NCI-H2196 treated with DMSO at 0.1 percent for 48 hours (cell line): ENCODE measurements around the gene DLGAP4.
"Not testable (repeated sequence)": the region's sequence is repeated elsewhere in the genome, so short reads cannot be mapped to it uniquely, and the experiment has no call there.

Source experiments
- DNase-seq: peaks from one replicate; lab custom pipeline; 2025; ENCODE audit not compliant: unreplicated experiment; lab: John Stamatoyannopoulos, UW

DLGAP4 gene

GRCh38 chr20:36493801-36494114, 187.6 kb downstream of the DLGAP4 start:
- DNase-seq, result peak; percentile 53

GRCh38 chr20:36496707-36497669, 190.8 kb downstream of the DLGAP4 start:
- DNase-seq, result no peak

- DNase-seq, result no peak
These were observed 191.7 kb downstream of the DLGAP4 start for GRCh38 chr20:36497856-36498255.

- no peak for DNase-seq
These were observed 192.4 kb downstream of the DLGAP4 start for GRCh38 chr20:36498386-36499179.

- DNase-seq, result no peak
These were observed 193.1 kb downstream of the DLGAP4 start for GRCh38 chr20:36499211-36499610.

- DNase-seq, result no peak
These were observed 193.8 kb downstream of the DLGAP4 start for GRCh38 chr20:36499723-36500501.

- no peak for DNase-seq
These were observed 195.3 kb downstream of the DLGAP4 start for GRCh38 chr20:36501367-36502006.

GRCh38 chr20:36504295-36504694, 198.2 kb downstream of the DLGAP4 start:
- DNase-seq, result no peak

GRCh38 chr20:36506253-36506652, 200.1 kb downstream of the DLGAP4 start:
- no peak for DNase-seq

- no peak for DNase-seq
These were observed 201.6 kb downstream of the DLGAP4 start for GRCh38 chr20:36507746-36508145.

- no peak for DNase-seq
These were observed 213.0 kb downstream of the DLGAP4 start for GRCh38 chr20:36519012-36519719.

GRCh38 chr20:36519944-36520343, 213.8 kb downstream of the DLGAP4 start:
- no peak for DNase-seq

- DNase-seq, result no peak
These were observed 215.4 kb downstream of the DLGAP4 start for GRCh38 chr20:36521526-36521925.

- not testable (repeated sequence) for DNase-seq
These were observed 216.3 kb downstream of the DLGAP4 start for GRCh38 chr20:36522412-36522811.

GRCh38 chr20:36523341-36523740, 217.2 kb downstream of the DLGAP4 start:
- DNase-seq, result no peak

- no peak for DNase-seq
These were observed 219.7 kb downstream of the DLGAP4 start for GRCh38 chr20:36525620-36526365.

- DNase-seq, result no peak
These were observed 220.4 kb downstream of the DLGAP4 start for GRCh38 chr20:36526521-36527011.

- DNase-seq, result no peak
These were observed 221.4 kb downstream of the DLGAP4 start for GRCh38 chr20:36527331-36528125.
